Ureter (tissue), 1 donor: ENCODE data around the gene GMIP. TPM values are rescaled to one million over a fixed set of nuclear protein-coding genes. Genes with fewer than 3 reads are reported as not detected.
"Not testable (repeated sequence)": the region's sequence is repeated elsewhere in the genome, so short reads cannot be mapped to it uniquely, and the experiment has no call there.

Source experiments
- DNase-seq: peaks from one replicate; pipeline ENCODE4 v3.0.0-alpha.2; 2020; ENCODE audit warnings: low spot score
- total RNA-seq: library from RNA; stranded (reverse); gene quantifications from one replicate; pipeline ENCODE4 v1.2.4, GENCODE V29; 2023
- donor health status: DM: yes; HTN: yes; CAD: no.

Gene GMIP
- total RNA-seq, result 25.0 TPM

DNA sequence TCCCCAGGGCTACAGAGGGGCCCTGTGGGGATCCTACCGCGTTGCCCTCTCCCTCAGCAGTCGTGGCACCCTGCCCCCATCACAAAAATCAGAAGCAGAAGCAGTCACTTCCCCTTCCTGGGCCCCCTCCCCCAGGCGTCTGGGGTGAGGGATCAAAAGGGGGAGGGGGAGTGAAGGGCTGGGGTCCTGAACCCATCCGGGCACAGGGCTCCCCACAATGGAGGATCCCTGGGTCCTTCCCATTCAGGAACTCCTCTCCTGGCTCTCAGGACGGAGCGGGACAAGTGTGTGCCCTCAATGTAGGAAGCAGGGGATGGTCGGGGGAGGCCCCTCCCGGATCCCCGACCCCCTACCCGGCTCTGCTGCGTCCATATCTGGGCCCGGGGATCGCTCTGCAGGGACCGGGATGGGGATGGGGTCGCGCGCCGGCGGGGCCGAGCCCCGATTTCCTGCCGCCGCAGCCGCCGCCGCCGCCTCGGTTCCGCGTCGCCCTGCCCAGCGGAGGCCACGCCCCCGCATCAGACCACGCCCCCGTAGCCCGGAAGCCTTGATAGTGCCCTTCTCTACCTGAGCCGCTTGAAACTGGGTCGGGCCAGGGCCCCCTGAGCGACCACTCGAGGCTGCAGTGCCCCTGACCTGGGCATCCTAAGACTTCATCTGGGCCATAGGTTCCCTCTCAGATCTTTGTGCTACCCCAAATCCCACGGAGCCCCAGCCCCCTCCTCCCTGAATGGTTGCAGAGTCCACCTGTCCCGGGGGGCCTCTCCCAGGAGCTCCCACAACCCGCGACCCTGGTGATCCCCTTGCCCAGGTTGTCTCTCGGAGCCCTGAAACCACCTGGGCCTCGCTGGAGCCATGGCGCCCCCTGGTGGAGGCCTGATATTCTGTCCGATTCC, at the start of gene GMIP:
TSS of gene GMIP (minus strand) at position 500 of the 896 bp plus-strand sequence. CDS start at position 372, 128 bp downstream.
- DNase-seq, result peak; percentile 84

DNA sequence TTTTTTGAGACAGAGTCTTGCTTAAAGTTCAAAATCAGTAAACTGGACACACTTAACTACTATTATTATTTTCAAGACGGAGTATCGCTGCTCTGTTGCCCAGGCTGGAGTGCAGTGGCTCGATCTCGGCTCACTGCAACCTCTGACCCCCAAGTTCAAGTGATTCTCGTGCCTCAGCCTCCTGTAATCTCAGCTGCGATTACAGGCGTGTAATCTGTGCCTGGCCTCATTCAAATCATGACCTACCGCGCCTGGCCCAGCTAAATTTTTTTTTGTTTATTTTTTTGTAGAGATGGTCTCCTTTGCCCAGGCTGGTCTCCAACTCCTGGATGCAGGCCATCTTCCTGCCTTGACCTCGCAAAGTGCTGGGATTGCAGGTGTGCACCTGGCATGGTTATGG, 48.2 kb upstream of the GMIP start:
- DNase-seq, result no peak

DNA sequence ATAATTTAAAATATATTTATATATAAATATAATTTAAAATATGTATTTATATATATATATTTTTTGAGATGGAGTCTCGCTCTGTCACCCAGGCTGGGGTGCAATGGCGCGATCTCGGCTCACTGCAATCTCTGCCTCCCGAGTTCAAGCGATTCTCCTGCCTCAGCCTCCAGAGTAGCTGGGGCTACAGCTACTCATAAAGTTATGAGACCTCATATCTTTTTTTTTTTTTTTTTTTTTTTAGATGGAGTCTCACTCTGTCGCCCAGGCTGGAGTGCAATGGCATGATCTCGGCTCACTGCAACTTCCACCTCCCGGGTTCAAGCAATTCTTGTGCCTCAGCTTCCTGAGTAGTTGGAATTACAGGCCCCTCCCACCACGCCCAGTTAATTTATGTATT, 45.6 kb upstream of the GMIP start:
- not testable (repeated sequence) for DNase-seq

GRCh38 chr19:19687090-19687489, 43.6 kb upstream of the GMIP start:
- no peak for DNase-seq

DNA sequence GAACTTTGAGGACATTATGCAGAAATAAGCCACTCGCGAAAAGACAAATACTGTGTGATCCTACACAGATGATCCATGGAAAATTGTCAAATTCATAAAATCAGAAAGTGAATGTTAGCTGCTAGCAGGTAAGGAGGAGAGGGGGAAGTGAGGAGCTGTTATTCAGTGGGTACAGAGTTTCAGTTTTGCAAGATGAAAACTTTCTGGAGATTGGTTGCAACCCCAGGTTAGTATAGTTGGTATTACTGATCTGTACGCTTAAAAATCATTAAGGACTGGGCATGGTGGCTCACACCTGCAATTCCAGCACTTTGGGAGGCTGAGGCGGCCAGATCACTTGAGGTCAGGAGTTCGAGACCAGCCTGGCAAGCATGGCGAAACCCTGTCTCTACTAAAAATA, 43.1 kb upstream of the GMIP start:
- DNase-seq, result no peak

- DNase-seq, result not testable (repeated sequence)
These were observed 42.7 kb upstream of the GMIP start for GRCh38 chr19:19686119-19686518.

- DNase-seq, result no peak
These were observed 36.0 kb upstream of the GMIP start for GRCh38 chr19:19679176-19680073.

GRCh38 chr19:19677579-19677978, 34.1 kb upstream of the GMIP start:
- no peak for DNase-seq

DNA sequence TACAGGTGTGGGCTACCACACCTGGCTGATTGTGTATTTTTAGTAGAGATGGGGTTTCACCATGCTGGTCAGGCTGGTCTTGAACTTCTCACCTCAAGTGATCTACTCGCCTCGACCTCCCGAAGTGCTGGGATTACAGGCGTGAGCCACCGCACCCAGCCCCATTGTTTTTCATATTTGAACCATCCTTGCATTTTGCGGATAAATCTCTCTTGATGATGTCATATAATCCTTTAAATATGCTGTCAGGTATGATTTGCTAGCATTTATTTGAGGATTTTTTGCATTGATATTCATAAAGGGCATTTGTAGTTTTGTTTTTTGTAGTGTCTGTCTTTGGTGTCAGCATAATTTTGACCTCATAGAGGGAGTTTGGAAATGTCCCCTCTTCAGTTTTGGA, 30.9 kb upstream of the GMIP start:
- DNase-seq, result no peak

DNA sequence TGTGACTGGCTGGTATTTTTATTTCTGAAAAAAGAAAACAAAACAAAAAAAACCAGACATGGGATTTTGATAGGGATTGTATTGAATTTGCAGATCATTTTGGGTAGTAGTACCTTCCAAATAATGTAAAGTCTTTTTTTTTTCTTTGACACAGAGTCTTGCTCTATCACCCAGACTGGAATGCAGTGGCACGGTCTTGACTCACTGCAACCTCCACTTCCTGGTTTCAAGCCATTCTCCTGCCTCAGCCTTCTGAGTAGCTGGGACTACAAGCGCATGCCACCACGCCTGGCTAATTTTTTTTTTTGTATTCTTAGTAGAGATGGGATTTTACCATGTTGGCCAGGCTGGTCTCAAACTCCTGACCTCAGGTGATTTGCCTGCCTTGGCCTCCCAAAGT, 29.4 kb upstream of the GMIP start:
- DNase-seq, result no peak

- DNase-seq, result no peak
These were observed 26.7 kb upstream of the GMIP start for GRCh38 chr19:19670070-19670551.

GRCh38 chr19:19668230-19669012, 25.0 kb upstream of the GMIP start, which contains the start of gene ZNF101:
Gene ZNF101 (plus strand): TSS chr19:19668839. CDS start chr19:19668964, 125 bp downstream.
- peak; percentile 95 for DNase-seq

DNA sequence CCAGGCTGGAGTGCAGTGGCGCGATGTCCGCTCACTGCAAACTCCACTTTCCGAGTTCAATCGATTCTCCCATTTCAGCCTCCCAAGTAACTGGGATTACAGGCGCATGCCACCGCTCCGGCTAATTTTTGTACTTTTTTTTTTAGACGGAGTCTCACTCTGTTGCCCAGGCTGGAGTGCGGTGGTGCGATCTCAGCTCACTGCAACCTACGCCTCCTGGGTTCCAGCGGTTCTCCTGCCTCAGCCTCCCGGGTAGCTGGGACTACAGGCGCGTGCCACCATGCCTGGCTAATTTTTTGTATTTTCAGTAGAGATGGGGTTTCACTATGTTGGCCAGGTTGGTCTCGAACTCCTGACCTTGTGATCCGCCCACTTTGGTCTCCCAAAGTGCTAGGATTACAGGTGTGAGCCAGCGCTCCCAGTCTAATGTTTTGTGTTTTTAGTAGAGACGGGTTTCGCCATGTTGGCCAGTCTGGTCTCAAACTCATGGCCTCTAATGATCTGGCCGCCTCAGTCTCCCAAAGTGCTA, 22.0 kb upstream of the GMIP start:
- not testable (repeated sequence) for DNase-seq

- DNase-seq, result peak; percentile 97
These were observed 20.0 kb upstream of the GMIP start, which contains the start of gene ATP13A1 for GRCh38 chr19:19663256-19664120. Gene ATP13A1 (minus strand): TSS chr19:19663676. CDS start chr19:19663666, 10 bp downstream.

- no peak for DNase-seq
These were observed 19.4 kb upstream of the GMIP start for GRCh38 chr19:19662871-19663255.

- DNase-seq, result no peak
These were observed 18.9 kb upstream of the GMIP start for GRCh38 chr19:19662344-19662743.

DNA sequence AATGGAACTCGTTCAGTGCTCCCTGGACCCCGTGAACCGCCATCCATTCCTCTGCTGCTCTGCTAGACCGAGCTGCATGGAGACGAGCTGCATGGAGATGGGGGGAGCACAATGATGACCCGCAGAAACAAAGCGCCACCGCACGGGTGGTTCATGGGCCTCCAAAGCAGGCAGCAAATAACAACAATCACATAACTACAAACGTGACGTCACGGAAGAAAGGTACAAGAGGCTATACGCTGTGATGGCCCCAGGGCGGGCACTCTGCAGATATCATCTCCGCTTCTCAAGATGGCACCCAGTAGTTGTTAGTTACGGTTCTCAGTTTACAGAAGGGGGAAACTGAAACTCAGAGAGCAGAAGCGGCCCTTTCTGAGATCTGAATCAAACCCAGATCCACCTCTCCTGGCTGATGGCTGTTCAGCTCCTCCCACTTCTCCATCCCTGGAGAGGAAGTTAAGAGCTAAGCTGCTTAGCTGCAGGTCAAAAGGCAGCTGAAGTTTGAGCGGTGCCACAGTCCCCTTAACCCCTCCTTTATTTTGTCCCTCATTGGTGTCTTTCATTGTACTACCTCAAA, 18.3 kb upstream of the GMIP start:
- no peak for DNase-seq

DNA sequence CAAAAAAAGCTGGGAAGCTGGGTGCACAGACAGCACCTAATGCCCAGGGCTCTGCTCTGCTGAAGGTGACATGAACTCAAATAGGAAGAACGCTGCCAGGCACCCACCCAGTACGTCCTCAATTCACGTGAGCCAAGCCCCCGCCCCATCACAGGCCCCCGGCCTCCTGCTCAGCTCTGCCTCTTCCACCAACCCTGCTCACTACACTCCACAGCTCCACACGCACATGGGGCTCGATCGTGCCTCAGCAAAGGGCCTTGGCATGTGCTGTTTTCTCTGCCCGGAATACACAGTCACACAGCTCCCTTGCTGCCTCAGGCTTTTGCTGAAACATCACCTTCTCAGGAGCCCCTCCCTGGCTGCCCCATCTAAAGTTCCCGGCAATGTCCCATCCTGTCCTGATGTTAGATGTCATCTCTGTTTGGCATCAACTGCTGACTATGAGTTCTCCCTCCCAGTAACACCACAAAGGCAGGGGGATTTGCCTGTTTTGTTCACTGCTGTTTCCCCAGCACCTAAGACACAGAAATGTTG, 17.8 kb upstream of the GMIP start:
- no peak for DNase-seq

GRCh38 chr19:19659646-19660245, 16.3 kb upstream of the GMIP start:
- no peak for DNase-seq
